ENCODE measurements around the gene TEKT5.
"Not testable (repeated sequence)": the region's sequence is repeated elsewhere in the genome, so short reads cannot be mapped to it uniquely, and the experiment has no call there.

TEKT5 gene

GRCh38 chr16:10681310-10682308, 13.1 kb downstream of the TEKT5 start:
- Histone ChIP-seq H3K27ac (ENCODE audit: low read length) (no peak overlapping the region), H3K79me2 (ENCODE audit: low read length) (no peaks in the 10 kb centered on the region), H3K27me3 (replicated peaks; ENCODE audit: insufficient read depth, low read length) (no peaks in the 10 kb centered on the region), H3K9me2 (replicated peaks; ENCODE audit: insufficient read depth, low read length) (no peaks in the 10 kb centered on the region), H3F3A (ENCODE audit: insufficient read depth, low read length) (no peaks in the 10 kb centered on the region), H4K20me1 (ENCODE audit: insufficient read depth, low read length) (no peaks in the 10 kb centered on the region), H3K9ac (ENCODE audit: low read length) (no peak overlapping the region), H3K4me1 (ENCODE audit: low read length) (no peaks in the 10 kb centered on the region), H2AFZ (ENCODE audit: low read length) (no peak overlapping the region), H3K4me3 (ENCODE audit: low read length) (no peak overlapping the region), H3K36me3 (replicated peaks; ENCODE audit: insufficient read depth, low read length) (no peaks in the 10 kb centered on the region), H3K4me2 (ENCODE audit: low read depth, low read length) (no peak overlapping the region), H3K9me3 (replicated peaks; ENCODE audit: insufficient read depth, low read length) (no peaks in the 10 kb centered on the region)
- no peak for DNase-seq
- TF ChIP-seq EZH2phosphoT487 (IDR thresholded peaks at IDR 0.05; ENCODE audit: low read length) (no peak), EZH2 (optimal IDR thresholded peaks at IDR 0.05; ENCODE audit: low read depth, low read length) (no peak), CTCF (IDR thresholded peaks at IDR 0.05; ENCODE audit: low read length) (no peak)

GRCh38 chr16:10679921-10680320, 14.8 kb downstream of the TEKT5 start:
- Histone ChIP-seq H3K4me3 (ENCODE audit: low read length) (no peak overlapping the region), H2AFZ (ENCODE audit: low read length) (no peak overlapping the region), H3K9me2 (replicated peaks; ENCODE audit: insufficient read depth, low read length) (no peaks in the 10 kb centered on the region), H3K4me2 (ENCODE audit: low read depth, low read length) (no peak overlapping the region), H3K9ac (ENCODE audit: low read length) (no peak overlapping the region), H3K36me3 (replicated peaks; ENCODE audit: insufficient read depth, low read length) (no peaks in the 10 kb centered on the region), H3F3A (ENCODE audit: insufficient read depth, low read length) (no peaks in the 10 kb centered on the region), H3K79me2 (ENCODE audit: low read length) (no peaks in the 10 kb centered on the region), H3K27ac (ENCODE audit: low read length) (no peak overlapping the region), H3K4me1 (ENCODE audit: low read length) (no peaks in the 10 kb centered on the region), H3K9me3 (replicated peaks; ENCODE audit: insufficient read depth, low read length) (no peaks in the 10 kb centered on the region), H4K20me1 (ENCODE audit: insufficient read depth, low read length) (no peaks in the 10 kb centered on the region), H3K27me3 (replicated peaks; ENCODE audit: insufficient read depth, low read length) (no peaks in the 10 kb centered on the region)
- no peak for DNase-seq
- TF ChIP-seq CTCF (IDR thresholded peaks at IDR 0.05; ENCODE audit: low read length) (no peak), EZH2 (optimal IDR thresholded peaks at IDR 0.05; ENCODE audit: low read depth, low read length) (no peak), EZH2phosphoT487 (IDR thresholded peaks at IDR 0.05; ENCODE audit: low read length) (no peak)

- H3F3A ChIP-seq (ENCODE audit: insufficient read depth, low read length); H4K20me1 ChIP-seq (ENCODE audit: insufficient read depth, low read length); H2AFZ ChIP-seq (ENCODE audit: low read length); H3K9ac ChIP-seq (ENCODE audit: low read length); H3K36me3 ChIP-seq (replicated peaks; ENCODE audit: insufficient read depth, low read length); H3K79me2 ChIP-seq (ENCODE audit: low read length); H3K27me3 ChIP-seq (replicated peaks; ENCODE audit: insufficient read depth, low read length); H3K4me2 ChIP-seq (ENCODE audit: low read depth, low read length); H3K4me1 ChIP-seq (ENCODE audit: low read length); H3K27ac ChIP-seq (ENCODE audit: low read length); DNase-seq; H3K9me2 ChIP-seq (replicated peaks; ENCODE audit: insufficient read depth, low read length); H3K4me3 ChIP-seq (ENCODE audit: low read length); H3K9me3 ChIP-seq (replicated peaks; ENCODE audit: insufficient read depth, low read length): not testable (repeated sequence)
Measured at GRCh38 chr16:10679441-10679840, 15.3 kb downstream of the TEKT5 start.

GRCh38 chr16:10678655-10679054, 16.1 kb downstream of the TEKT5 start:
- Histone ChIP-seq H3K79me2 (ENCODE audit: low read length) (no peaks in the 10 kb centered on the region), H2AFZ (ENCODE audit: low read length) (no peak overlapping the region), H4K20me1 (ENCODE audit: insufficient read depth, low read length) (no peaks in the 10 kb centered on the region), H3K9ac (ENCODE audit: low read length) (no peak overlapping the region), H3K4me1 (ENCODE audit: low read length) (no peaks in the 10 kb centered on the region), H3K4me3 (ENCODE audit: low read length) (no peak overlapping the region), H3K36me3 (replicated peaks; ENCODE audit: insufficient read depth, low read length) (no peaks in the 10 kb centered on the region), H3K27me3 (replicated peaks; ENCODE audit: insufficient read depth, low read length) (no peaks in the 10 kb centered on the region), H3K9me3 (replicated peaks; ENCODE audit: insufficient read depth, low read length) (no peaks in the 10 kb centered on the region), H3K9me2 (replicated peaks; ENCODE audit: insufficient read depth, low read length) (no peaks in the 10 kb centered on the region), H3K27ac (ENCODE audit: low read length) (no peak overlapping the region), H3K4me2 (ENCODE audit: low read depth, low read length) (no peak overlapping the region), H3F3A (ENCODE audit: insufficient read depth, low read length) (no peaks in the 10 kb centered on the region)
- TF ChIP-seq EZH2 (optimal IDR thresholded peaks at IDR 0.05; ENCODE audit: low read depth, low read length) (no peak), EZH2phosphoT487 (IDR thresholded peaks at IDR 0.05; ENCODE audit: low read length) (no peak), CTCF (IDR thresholded peaks at IDR 0.05; ENCODE audit: low read length) (no peak)
- no peak for DNase-seq
